NB4 (cell line): Measurements from ENCODE around the gene PDK1.

Experiments
- DNase-seq: peaks from one replicate; pipeline ENCODE4 v3.0.0; 2010; ENCODE audit warnings: low read depth
- H3K4me3 ChIP-seq: one replicate; pipeline ENCODE4 v1.5.1; 2011; ENCODE audit warnings: mild to moderate bottlenecking, low read depth, low read length, moderate library complexity
- MAX ChIP-seq: IDR thresholded peaks from 2 replicates; pipeline ENCODE4 v1.6.1; 2011; ENCODE audit warnings: low read depth, low read length
- MYC ChIP-seq: IDR thresholded peaks from 2 replicates; pipeline ENCODE4 v1.6.1; 2011; ENCODE audit warnings: low read depth, low read length
- POLR2A ChIP-seq: IDR thresholded peaks from 2 replicates; pipeline ENCODE4 v1.6.1; 2011; ENCODE audit warnings: mild to moderate bottlenecking; ENCODE audit not compliant: insufficient read length; ENCODE audit errors: extremely low read depth
- TF ChIP-seq, protein P1 (sequence below): IDR thresholded peaks from one replicate; pipeline ENCODE4 v1.5.1; 2012; ENCODE audit warnings: low read depth, low read length

PDK1 gene

GRCh38 chr2:172554352-172555271 lies 1.3 kb upstream of the PDK1 start:
- TF ChIP-seq POLR2A (no peak), MAX (peak; percentile 29; the same call in 1 of the 2 replicates)
- peak overlapping the region; percentile 85 for H3K4me3 ChIP-seq
- DNase-seq = peak; percentile 16

DNA sequence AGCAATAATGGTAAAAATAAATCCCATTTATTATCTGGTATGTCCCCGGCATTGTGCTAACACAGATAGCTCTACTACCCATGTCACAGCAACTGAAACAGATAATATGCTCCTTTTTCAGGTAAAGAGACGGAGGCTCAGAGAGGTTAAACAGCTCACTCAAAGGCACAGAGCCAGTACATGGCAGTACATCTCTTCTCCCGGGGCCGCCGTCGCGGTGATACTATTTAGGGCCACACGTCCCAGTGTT lies 693 bp upstream of the PDK1 start:
- no peak for DNase-seq
- TF ChIP-seq MYC = peak; percentile 53; the same call in 1 of the 2 replicates
- no peak for TF ChIP-seq POLR2A
- TF ChIP-seq, protein P1, sequence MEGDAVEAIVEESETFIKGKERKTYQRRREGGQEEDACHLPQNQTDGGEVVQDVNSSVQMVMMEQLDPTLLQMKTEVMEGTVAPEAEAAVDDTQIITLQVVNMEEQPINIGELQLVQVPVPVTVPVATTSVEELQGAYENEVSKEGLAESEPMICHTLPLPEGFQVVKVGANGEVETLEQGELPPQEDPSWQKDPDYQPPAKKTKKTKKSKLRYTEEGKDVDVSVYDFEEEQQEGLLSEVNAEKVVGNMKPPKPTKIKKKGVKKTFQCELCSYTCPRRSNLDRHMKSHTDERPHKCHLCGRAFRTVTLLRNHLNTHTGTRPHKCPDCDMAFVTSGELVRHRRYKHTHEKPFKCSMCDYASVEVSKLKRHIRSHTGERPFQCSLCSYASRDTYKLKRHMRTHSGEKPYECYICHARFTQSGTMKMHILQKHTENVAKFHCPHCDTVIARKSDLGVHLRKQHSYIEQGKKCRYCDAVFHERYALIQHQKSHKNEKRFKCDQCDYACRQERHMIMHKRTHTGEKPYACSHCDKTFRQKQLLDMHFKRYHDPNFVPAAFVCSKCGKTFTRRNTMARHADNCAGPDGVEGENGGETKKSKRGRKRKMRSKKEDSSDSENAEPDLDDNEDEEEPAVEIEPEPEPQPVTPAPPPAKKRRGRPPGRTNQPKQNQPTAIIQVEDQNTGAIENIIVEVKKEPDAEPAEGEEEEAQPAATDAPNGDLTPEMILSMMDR = no peak
- 0 out of 2 replicates have a peak, but pooled peaks have one; percentile 11 for TF ChIP-seq MAX
- peak overlapping the region; percentile 85 for H3K4me3 ChIP-seq

- DNase-seq = peak; percentile 91
- peak; percentile 11 for TF ChIP-seq POLR2A
- TF ChIP-seq MAX = peak; percentile 76
- peak; percentile 32 for TF ChIP-seq MYC
- TF ChIP-seq, protein P1 = no peak
- H3K4me3 ChIP-seq = peak overlapping the region; percentile 96
Measured at GRCh38 chr2:172556284-172557033, 569 bp downstream of the PDK1 start.

GRCh38 chr2:172558372-172558771 lies 2.5 kb downstream of the PDK1 start:
- peak overlapping the region; percentile 96 for H3K4me3 ChIP-seq
- no peak for DNase-seq
- TF ChIP-seq POLR2A = no peak
- no peak for TF ChIP-seq MYC
- TF ChIP-seq MAX = no peak
- TF ChIP-seq, protein P1 = no peak

DNA sequence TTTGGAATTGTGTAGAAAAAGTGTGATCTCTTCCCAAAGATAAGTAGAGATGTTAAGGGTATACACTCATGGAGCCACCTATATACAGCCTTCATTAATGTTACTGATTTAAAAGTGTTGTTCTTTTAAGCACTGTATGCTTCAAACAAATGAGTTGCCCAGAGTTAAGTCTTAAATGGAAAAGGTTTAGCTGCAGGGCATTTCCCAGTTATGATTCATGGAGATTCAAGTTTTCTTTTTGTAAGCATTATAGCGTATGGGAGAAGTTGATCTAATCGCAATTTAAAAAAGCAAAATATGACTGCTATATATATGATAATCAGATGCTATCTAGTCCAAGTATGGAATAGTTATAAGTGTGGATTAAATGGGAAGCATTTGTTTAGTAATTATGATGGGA lies 4.8 kb downstream of the PDK1 start:
- TF ChIP-seq, protein P1 = no peak
- TF ChIP-seq MYC (no peak), MAX (no peak), POLR2A (no peak)
- H3K4me3 ChIP-seq = no peak overlapping the region
- no peak for DNase-seq

DNA sequence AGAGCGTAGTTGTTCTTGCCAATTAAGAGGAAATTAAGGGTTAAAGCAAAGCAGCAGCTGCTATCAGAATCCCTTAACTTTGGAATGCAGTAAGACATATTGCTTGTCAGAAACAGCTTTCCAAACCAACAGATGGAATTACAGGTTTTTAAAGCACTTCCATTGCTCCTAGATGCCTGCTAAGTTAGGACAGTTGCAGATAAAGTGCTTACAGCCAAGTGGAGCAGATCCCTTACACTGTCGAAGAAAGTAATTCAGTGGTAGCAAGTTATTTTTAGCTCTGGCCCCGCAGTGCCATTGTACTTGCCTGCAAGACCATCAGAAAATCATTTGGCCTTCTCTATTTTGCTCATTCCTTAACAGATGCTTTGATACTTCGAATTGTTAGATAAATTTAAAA lies 5.4 kb downstream of the PDK1 start:
- no peak for TF ChIP-seq POLR2A
- DNase-seq = no peak
- H3K4me3 ChIP-seq = no peak overlapping the region
